Heart right ventricle (tissue), 16 donors: ENCODE measurements around the gene ROS1. TPM values are rescaled to one million over a fixed set of nuclear protein-coding genes. Genes with fewer than 3 reads are reported as not detected.

Experiments
- ATAC-seq, 8 donors: fragments of 200-7000 bp; cut with Tn5 transposase; one replicate each; pipeline ENCODE4 v1.9.1; 2020; ENCODE audit warnings: mild to moderate bottlenecking in 8 of 8, moderate library complexity in 8 of 8, moderate number of reproducible peaks in 1 of 8
- DNase-seq, 2 donors: peaks; one replicate each; pipeline ENCODE4 v3.0.0-alpha.2; 2020
- H3K27ac ChIP-seq, 10 donors: fragments of 200-600 bp; sonication (generic) in 2 of 10; one replicate each; pipeline versions ENCODE4 v1.5.0 to v1.8.0; 2020 to 2022; ENCODE audit warnings: mild to moderate bottlenecking in 3 of 10
- H3K27me3 ChIP-seq, 7 donors: fragments of 200-600 bp; one replicate each; pipeline ENCODE4 v1.8.0; 2021 to 2022; ENCODE audit warnings: mild to moderate bottlenecking in 2 of 7
- H3K36me3 ChIP-seq, 9 donors: fragments of 200-600 bp; sonication (generic) in 1 of 9; one replicate each; pipeline versions ENCODE4 v1.5.0 to v1.8.0; 2020 to 2022; ENCODE audit warnings: mild to moderate bottlenecking in 2 of 9
- H3K4me1 ChIP-seq, 9 donors: fragments of 200-600 bp; sonication (generic) in 1 of 9; one replicate each; pipeline versions ENCODE4 v1.5.0 to v1.8.0; 2020 to 2022; ENCODE audit warnings: mild to moderate bottlenecking in 4 of 9
- H3K4me3 ChIP-seq, 10 donors: fragments of 200-600 bp; sonication (generic) in 2 of 10; one replicate each; pipeline versions ENCODE4 v1.5.0 to v1.8.0; 2020 to 2022; ENCODE audit warnings: mild to moderate bottlenecking in 7 of 10, moderate library complexity in 2 of 10
- H3K9me3 ChIP-seq, 11 donors: fragments of 200-600 bp in 10 of 11; sonication (generic) in 2 of 11; one replicate each; pipeline versions ENCODE4 v1.5.0 to v1.8.0; 2013 to 2022; ENCODE audit warnings: mild to moderate bottlenecking in 2 of 11, control low read depth in 1 of 11, moderate library complexity in 1 of 11
- WGBS, 2 donors: extraction: QIAGEN DNeasy Blood & Tissue Kit; methylation state at CpG; one replicate each; pipeline ENCODE4 v1.1.7; 2013; ENCODE audit warnings: inconsistent platforms in 1 of 2; 5-methylcytosine and 5-hydroxymethylcytosine counted together
- intact Hi-C, 10 donors: fragments of 100-400 bp; cut with DNase I; formaldehyde crosslinking; loops; one replicate each; pipeline versions ENCODE4 v1.11.1 to v1.14.2; 2022
- polyA plus RNA-seq, 2 donors: library from polyadenylated mRNA; stranded (reverse); fragments of 200-250 nt; gene quantifications; one replicate each; pipeline ENCODE4 v1.2.3, GENCODE V29; 2013
- total RNA-seq, 10 donors: library from RNA; stranded (reverse); fragmentation: NEBNext Ultra II Directional in 3 of 10; extraction: Animal tissue kit (Norgen Biotek cat#: 25700) in 3 of 10; gene quantifications; one replicate each; pipeline versions ENCODE4 v1.2.1 to v1.2.4, GENCODE V29; 2021 to 2023
- TF ChIP-seq, protein P1 (sequence below), 9 donors: fragments of 200-600 bp; sonication (generic) in 2 of 9; IDR thresholded peaks; one replicate each; pipeline versions ENCODE4 v1.5.0 to v1.8.0; 2021 to 2022; ENCODE audit warnings: antibody characterized with exemption in 9 of 9, mild to moderate bottlenecking in 5 of 9, moderate library complexity in 1 of 9
- donor health status: Arrhythmogenic right ventricular cardiomyopathy.
- donor health status: ischemic (EF 13 %, LVEDD 7.1; RV severe dilation, severe dysfunction).
- donor health status: healthy with polysubstance abuse.
- donor health status: DM: no; HTN: yes; CAD: no.
- donor health status: DM: no; HTN: no; CAD: no.
- donor health status: ischemic (EF 25% LVEDD 6.9; RV normal size, moderate dysfunction).
- donor health status: ischemic (EF 25% LVEDD 5.7; RV mildly dilated, moderate dysfunction).
- donor health status: healthy.
- donor health status: DM: yes; HTN: yes; CAD: no.
- donor health status: Ischemic cardiomyopathy.
- donor health status: ischemic (EF 35%, LVEDD 5.7; RV mildly dilated, moderate dysfunction).
- donor health status: nonischemic (EF 11% LVEDD 7.7; RV severe dilation, severe dysfunction).
- donor health status: DM: yes; HTN: yes; CAD: no.
- donor health status: PGD.
- donor health status: ischemic (EF 29% LVEDD 5.4; RV normal size, mild dysfunction).
- donor health status: nonischemic (EF 23%, LVEDD 6.1; RV moderate dilation, normal function).

ROS1 gene
- total and polyA plus RNA-seq, 12 donors: 0.02 to 0.13 (median 0.08) TPM; not detected in 4

- intact Hi-C loops: loop anchor here in 2 of 10 donors (10.0 kb wide), 2 partner anchors 86 to 96 kb away; no protein-coding TSS in a partner anchor
- peaks cover 0 to 16% (median 5%) of the 10 kb centered on the region in 7 donors for H3K27me3 ChIP-seq
- no peak for ATAC-seq
Observed at GRCh38 chr6:117440706-117441525, 15.2 kb upstream of the ROS1 start.

GRCh38 chr6:117432273-117432672 lies 6.5 kb upstream of the ROS1 start:
- Histone ChIP-seq H3K4me3 (no peak overlapping the region), H3K9me3 (peaks cover 0 to 7% (median 0%) of the 10 kb centered on the region in 11 donors), H3K4me1 (no peaks in the 10 kb centered on the region), H3K36me3 (no peaks in the 10 kb centered on the region), H3K27ac (no peak overlapping the region), H3K27me3 (peaks cover 0 to 7% (median 0%) of the 10 kb centered on the region in 7 donors)
- no peak for DNase-seq
- TF ChIP-seq, protein P1, sequence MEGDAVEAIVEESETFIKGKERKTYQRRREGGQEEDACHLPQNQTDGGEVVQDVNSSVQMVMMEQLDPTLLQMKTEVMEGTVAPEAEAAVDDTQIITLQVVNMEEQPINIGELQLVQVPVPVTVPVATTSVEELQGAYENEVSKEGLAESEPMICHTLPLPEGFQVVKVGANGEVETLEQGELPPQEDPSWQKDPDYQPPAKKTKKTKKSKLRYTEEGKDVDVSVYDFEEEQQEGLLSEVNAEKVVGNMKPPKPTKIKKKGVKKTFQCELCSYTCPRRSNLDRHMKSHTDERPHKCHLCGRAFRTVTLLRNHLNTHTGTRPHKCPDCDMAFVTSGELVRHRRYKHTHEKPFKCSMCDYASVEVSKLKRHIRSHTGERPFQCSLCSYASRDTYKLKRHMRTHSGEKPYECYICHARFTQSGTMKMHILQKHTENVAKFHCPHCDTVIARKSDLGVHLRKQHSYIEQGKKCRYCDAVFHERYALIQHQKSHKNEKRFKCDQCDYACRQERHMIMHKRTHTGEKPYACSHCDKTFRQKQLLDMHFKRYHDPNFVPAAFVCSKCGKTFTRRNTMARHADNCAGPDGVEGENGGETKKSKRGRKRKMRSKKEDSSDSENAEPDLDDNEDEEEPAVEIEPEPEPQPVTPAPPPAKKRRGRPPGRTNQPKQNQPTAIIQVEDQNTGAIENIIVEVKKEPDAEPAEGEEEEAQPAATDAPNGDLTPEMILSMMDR (IDR thresholded peaks at IDR 0.05): no peak
- 92 to 96% methylated on average over 1 of the region's 1 CpG for WGBS, 2 donors
- intact Hi-C loops: no loop called here
- ATAC-seq: no peak

More at GRCh38 chr6:117440706-117441525, 15.2 kb upstream of the ROS1 start:
- no peak for DNase-seq
- TF ChIP-seq, protein P1 (IDR thresholded peaks at IDR 0.05): no peak
- peaks cover 0 to under 1% (median 0%) of the 10 kb centered on the region in 11 donors for H3K9me3 ChIP-seq
- WGBS, 2 donors: 83 to 86% methylated on average over 2 of the region's 2 CpGs
- no peaks in the 10 kb centered on the region for H3K36me3 ChIP-seq
- no peak overlapping the region for H3K27ac ChIP-seq
- no peaks in the 10 kb centered on the region for H3K4me1 ChIP-seq
- H3K4me3 ChIP-seq: no peak overlapping the region

- TF ChIP-seq, protein P1 (IDR thresholded peaks at IDR 0.05): no peak
- H3K4me1 ChIP-seq: no peaks in the 10 kb centered on the region
- no peak overlapping the region for H3K27ac ChIP-seq
- peaks cover 0 to 6% (median 0%) of the 10 kb centered on the region in 11 donors for H3K9me3 ChIP-seq
- peaks cover 0 to 9% (median 0%) of the 10 kb centered on the region in 7 donors for H3K27me3 ChIP-seq
- no peaks in the 10 kb centered on the region for H3K36me3 ChIP-seq
- intact Hi-C loops: no loop called here
- no peak for DNase-seq
- WGBS, 2 donors: 46 to 76% methylated on average over 3 of the region's 3 CpGs
- no peak overlapping the region for H3K4me3 ChIP-seq
- peak in 3 of 8 donors; percentile 62 to 99 (median 95) for ATAC-seq
Observed at GRCh38 chr6:117423754-117424153, 2.0 kb downstream of the ROS1 start.

GRCh38 chr6:117418320-117418719 lies 7.4 kb downstream of the ROS1 start:
- ATAC-seq (no peak), DNase-seq (no peak)
- Histone ChIP-seq H3K27me3 (no peaks in the 10 kb centered on the region), H3K36me3 (no peaks in the 10 kb centered on the region), H3K9me3 (no peaks in the 10 kb centered on the region), H3K27ac (no peak overlapping the region), H3K4me1 (no peaks in the 10 kb centered on the region), H3K4me3 (no peak overlapping the region)
- WGBS, 2 donors: 79 to 80% methylated on average over 4 of the region's 4 CpGs
- intact Hi-C loops: no loop called here
- TF ChIP-seq, protein P1 (IDR thresholded peaks at IDR 0.05): no peak
